Trophoblast cell (in vitro differentiated cells and primary cell): ENCODE measurements around the gene THOC2.
A peak's percentile ranks its signal among the peaks of the same experiment; 100 is the strongest.
"Not testable (repeated sequence)": the region's sequence is repeated elsewhere in the genome, so short reads cannot be mapped to it uniquely, and the experiment has no call there.

Experiments
- DNase-seq, 2 donors: peaks; one replicate each; pipeline ENCODE4 v3.0.0-alpha.2; 2016
- H2AFZ ChIP-seq: 2 replicates; pipeline ENCODE4 v1.6.1; 2013; ENCODE audit warnings: low read length, moderate library complexity, mild to moderate bottlenecking; ENCODE audit not compliant: insufficient read depth, poor library complexity
- H2AK5ac ChIP-seq: 2 replicates; pipeline ENCODE4 v1.6.1; 2013; ENCODE audit warnings: mild to moderate bottlenecking, low read length
- H2BK120ac ChIP-seq: 2 replicates; pipeline ENCODE4 v1.6.1; 2013; ENCODE audit warnings: low read length, mild to moderate bottlenecking, moderate library complexity; ENCODE audit not compliant: insufficient read depth, poor library complexity
- H2BK12ac ChIP-seq: 2 replicates; pipeline ENCODE4 v1.6.1; 2013; ENCODE audit warnings: mild to moderate bottlenecking, low read length, moderate library complexity
- H2BK5ac ChIP-seq: 2 replicates; pipeline ENCODE4 v1.6.1; 2013; ENCODE audit warnings: low read length, low read depth, moderate library complexity, mild to moderate bottlenecking; ENCODE audit not compliant: poor library complexity
- H3K14ac ChIP-seq: 2 replicates; pipeline ENCODE4 v1.6.1; 2013; ENCODE audit warnings: mild to moderate bottlenecking, low read length
- H3K18ac ChIP-seq: 2 replicates; pipeline ENCODE4 v1.6.1; 2013; ENCODE audit warnings: mild to moderate bottlenecking, low read length
- H3K23ac ChIP-seq: 2 replicates; pipeline ENCODE4 v1.6.1; 2013; ENCODE audit warnings: low read length
- H3K27ac ChIP-seq: 2 replicates; pipeline ENCODE4 v1.5.1; 2013; ENCODE audit warnings: low read depth, mild to moderate bottlenecking, inconsistent platforms, low read length, moderate library complexity
- H3K27me3 ChIP-seq: 2 replicates; pipeline ENCODE4 v1.6.1; 2013; ENCODE audit warnings: inconsistent platforms, mild to moderate bottlenecking, low read length, moderate library complexity; ENCODE audit not compliant: insufficient read depth
- H3K36me3 ChIP-seq, 2 experiments: 1 replicate in 1 of 2; 2 replicates in 1 of 2; pipeline ENCODE4 v1.6.1; 2013; ENCODE audit warnings: low read length in 2 of 2, mild to moderate bottlenecking in 2 of 2, moderate library complexity in 1 of 2; ENCODE audit not compliant: insufficient read depth in 2 of 2, control insufficient read depth in 1 of 2
- H3K4ac ChIP-seq: 2 replicates; pipeline ENCODE4 v1.6.1; 2013; ENCODE audit warnings: low read depth, mild to moderate bottlenecking, low read length, moderate library complexity
- H3K4me1 ChIP-seq, 2 experiments: 1 replicate in 1 of 2; 2 replicates in 1 of 2; pipeline ENCODE4 v1.6.1; 2013; ENCODE audit warnings: low read length in 2 of 2, mild to moderate bottlenecking in 2 of 2, moderate library complexity in 1 of 2; ENCODE audit not compliant: insufficient read depth in 2 of 2, control insufficient read depth in 1 of 2
- H3K4me2 ChIP-seq: 2 replicates; pipeline ENCODE4 v1.6.1; 2013; ENCODE audit warnings: inconsistent platforms, mild to moderate bottlenecking, low read length, moderate library complexity
- H3K4me3 ChIP-seq: 2 replicates; pipeline ENCODE4 v1.5.1; 2013; ENCODE audit warnings: mild to moderate bottlenecking, low read depth, low read length, inconsistent platforms
- H3K79me1 ChIP-seq: one replicate; pipeline ENCODE4 v1.6.1; 2013; ENCODE audit warnings: low read length
- H3K79me2 ChIP-seq: 2 replicates; pipeline ENCODE4 v1.6.1; 2013; ENCODE audit warnings: low read length, mild to moderate bottlenecking; ENCODE audit not compliant: control insufficient read depth, insufficient read depth, poor library complexity
- H3K9ac ChIP-seq: 2 replicates; pipeline ENCODE4 v1.6.1; 2013; ENCODE audit warnings: mild to moderate bottlenecking, low read length
- H3K9me3 ChIP-seq: 2 replicates; pipeline ENCODE4 v1.6.1; 2013; ENCODE audit warnings: low read depth, mild to moderate bottlenecking, control low read depth, inconsistent platforms, low read length; ENCODE audit not compliant: insufficient read depth
- H4K12ac ChIP-seq: 2 replicates; pipeline ENCODE4 v1.6.1; 2013; ENCODE audit warnings: low read depth, mild to moderate bottlenecking, low read length, moderate library complexity
- H4K8ac ChIP-seq: 2 replicates; pipeline ENCODE4 v1.6.1; 2013; ENCODE audit warnings: low read depth, mild to moderate bottlenecking, low read length, moderate library complexity
- H4K91ac ChIP-seq: one replicate; pipeline ENCODE4 v1.6.1; 2013; ENCODE audit warnings: low read depth, mild to moderate bottlenecking, low read length, moderate library complexity
- WGBS: extraction: QIAGEN DNeasy Blood & Tissue Kit; methylation state at CpG from one replicate; pipeline ENCODE4 v1.1.7; 2013; ENCODE audit warnings: missing lambda C conversion rate; ENCODE audit not compliant: insufficient read length, insufficient coverage; ENCODE audit errors: extremely low coverage; 5-methylcytosine and 5-hydroxymethylcytosine counted together

THOC2 gene

GRCh38 chrX:123735137-123735536, 2.3 kb upstream of the THOC2 start:
- H3K36me3 ChIP-seq, DNase-seq, H4K8ac ChIP-seq, H2BK5ac ChIP-seq, H3K9ac ChIP-seq, H3K14ac ChIP-seq, H3K4ac ChIP-seq, H3K27ac ChIP-seq, H2BK120ac ChIP-seq, H3K9me3 ChIP-seq, H4K12ac ChIP-seq, H2AFZ ChIP-seq, H3K4me3 ChIP-seq, H2BK12ac ChIP-seq, H2AK5ac ChIP-seq, H3K4me2 ChIP-seq, H3K27me3 ChIP-seq, H3K23ac ChIP-seq, H4K91ac ChIP-seq, H3K4me1 ChIP-seq, H3K79me1 ChIP-seq, H3K18ac ChIP-seq: not testable (repeated sequence)
- H3K79me2 ChIP-seq = peaks cover 10% of the 10 kb centered on the region
- no CpG with 5 or more reads among the region's 1 CpG for WGBS

DNA sequence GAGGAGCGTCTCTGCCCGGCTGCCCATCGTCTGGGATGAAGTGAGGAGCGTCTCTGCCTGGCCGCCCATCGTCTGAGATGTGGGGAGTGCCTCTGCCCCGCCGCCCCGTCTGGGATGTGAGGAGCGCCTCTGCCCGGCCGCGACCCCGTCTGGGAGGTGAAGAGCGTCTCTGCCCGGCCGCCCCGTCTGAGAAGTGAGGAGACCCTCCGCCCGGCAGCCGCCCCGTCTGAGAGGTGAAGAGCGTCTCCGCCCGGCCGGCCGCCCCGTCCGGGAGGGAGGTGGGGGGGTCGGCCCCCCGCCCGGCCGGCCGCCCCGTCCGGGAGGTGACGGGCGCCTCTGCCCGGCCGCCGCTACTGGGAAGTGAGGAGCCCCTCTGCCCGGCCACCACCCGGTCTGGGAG, 1.2 kb upstream of the THOC2 start:
- H3K14ac ChIP-seq, H2AFZ ChIP-seq, H3K4me3 ChIP-seq, H3K4me1 ChIP-seq, H3K36me3 ChIP-seq, H4K8ac ChIP-seq, DNase-seq, H3K4me2 ChIP-seq, H3K27ac ChIP-seq, H3K9ac ChIP-seq, H2AK5ac ChIP-seq, H2BK12ac ChIP-seq, H3K4ac ChIP-seq, H2BK120ac ChIP-seq, H3K18ac ChIP-seq, H3K9me3 ChIP-seq, H3K27me3 ChIP-seq, H3K23ac ChIP-seq, H2BK5ac ChIP-seq, H4K12ac ChIP-seq, H4K91ac ChIP-seq, H3K79me1 ChIP-seq: not testable (repeated sequence)
- peaks cover 10% of the 10 kb centered on the region for H3K79me2 ChIP-seq
- no CpG with 5 or more reads among the region's 43 CpGs for WGBS

DNA sequence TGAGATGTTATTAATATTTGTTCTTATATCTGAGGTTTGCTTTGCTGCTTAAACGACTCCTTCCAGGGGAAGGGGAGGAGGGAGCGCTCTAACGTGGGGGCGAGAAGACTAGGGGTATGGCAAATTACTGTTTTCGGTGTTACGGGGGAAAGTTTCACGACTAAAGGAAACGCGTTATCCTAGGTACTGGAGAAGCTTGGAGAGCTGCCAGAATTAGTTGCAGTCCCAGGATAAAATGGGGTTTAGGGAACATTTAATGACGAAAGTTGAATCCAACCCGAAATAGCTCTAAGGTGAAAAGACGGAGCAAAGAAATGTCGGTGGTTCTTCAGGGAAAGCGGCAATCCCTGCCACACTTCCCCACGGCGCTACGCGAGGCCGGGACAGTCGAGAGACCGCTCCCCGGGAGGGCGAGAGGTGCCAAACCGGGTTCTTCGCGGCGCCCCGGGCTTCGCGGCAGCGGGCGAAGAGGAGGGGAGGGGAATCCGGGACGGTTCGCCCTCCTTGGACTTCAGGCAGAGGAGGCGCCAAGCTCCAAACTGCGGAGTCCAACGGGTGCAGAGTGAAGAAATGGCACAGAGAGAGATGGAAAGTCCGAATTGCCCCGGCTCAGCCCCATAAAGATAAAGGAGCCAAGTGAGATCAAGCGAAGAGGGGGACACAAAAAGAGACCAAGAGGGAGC, 724 bp downstream of the THOC2 start:
- H3K4me1 ChIP-seq = no peaks in the 10 kb centered on the region
- peaks cover 0 to 2% of the 10 kb centered on the region in 2 experiments for H3K36me3 ChIP-seq
- no CpG with 5 or more reads among the region's 41 CpGs for WGBS
- no peaks in the 10 kb centered on the region for H3K27me3 ChIP-seq
- peak overlapping the region; percentile 50 for H4K91ac ChIP-seq
- H3K27ac ChIP-seq = no peak overlapping the region
- H2BK120ac ChIP-seq = peak overlapping the region; percentile 52
- no peak overlapping the region for H2AK5ac ChIP-seq
- no peak overlapping the region for H2BK12ac ChIP-seq
- H3K18ac ChIP-seq = peak overlapping the region; percentile 17
- H3K4me3 ChIP-seq = peak overlapping the region; percentile 96
- H3K4me2 ChIP-seq = peak overlapping the region; percentile 88
- H3K79me2 ChIP-seq = peaks cover 10% of the 10 kb centered on the region
- peaks cover 3% of the 10 kb centered on the region for H3K79me1 ChIP-seq
- DNase-seq = peak; percentile 2 to 20
- H3K4ac ChIP-seq = peak overlapping the region; percentile 80
- H4K8ac ChIP-seq = peak overlapping the region; percentile 9
- H3K23ac ChIP-seq = no peak overlapping the region
- no peak overlapping the region for H2BK5ac ChIP-seq
- H3K9ac ChIP-seq = peak overlapping the region; percentile 80
- no peak overlapping the region for H2AFZ ChIP-seq
- no peaks in the 10 kb centered on the region for H3K9me3 ChIP-seq
- H3K14ac ChIP-seq = peak overlapping the region; percentile 59
- peak overlapping the region; percentile 46 for H4K12ac ChIP-seq

- peak overlapping the region; percentile 96 for H3K4me3 ChIP-seq
Observed at GRCh38 chrX:123731258-123731986, 1.4 kb downstream of the THOC2 start.

More at GRCh38 chrX:123731258-123731986, 1.4 kb downstream of the THOC2 start:
- no peak overlapping the region for H3K23ac ChIP-seq
- H3K4ac ChIP-seq = peak overlapping the region; percentile 75
- H2BK120ac ChIP-seq = no peak overlapping the region
- H4K91ac ChIP-seq = peak overlapping the region; percentile 1
- no peaks in the 10 kb centered on the region for H3K4me1 ChIP-seq
- H3K4me2 ChIP-seq = peak overlapping the region; percentile 88
- no peak overlapping the region for H3K27ac ChIP-seq
- H3K18ac ChIP-seq = no peak overlapping the region
- no CpG with 5 or more reads among the region's 16 CpGs for WGBS
- no peaks in the 10 kb centered on the region for H3K27me3 ChIP-seq
- H4K8ac ChIP-seq = no peak overlapping the region
- H2AFZ ChIP-seq = no peak overlapping the region
- no peak overlapping the region for H2AK5ac ChIP-seq
- H4K12ac ChIP-seq = no peak overlapping the region
- H3K79me1 ChIP-seq = peaks cover 3% of the 10 kb centered on the region
- no peak overlapping the region for H3K9ac ChIP-seq
- no peaks in the 10 kb centered on the region for H3K9me3 ChIP-seq
- peaks cover 10% of the 10 kb centered on the region for H3K79me2 ChIP-seq
- no peak overlapping the region for H2BK12ac ChIP-seq
- peaks cover 0 to 2% of the 10 kb centered on the region in 2 experiments for H3K36me3 ChIP-seq
- no peak overlapping the region for H3K14ac ChIP-seq
- no peak for DNase-seq
- H2BK5ac ChIP-seq = no peak overlapping the region
